Measurements from ENCODE around the gene HOXA11.

Gene HOXA11

GRCh38 chr7:27131390-27131819 is 53.6 kb downstream of the HOXA11 start:
- no peak for DNase-seq

All from suppressor macrophage treated with lipopolysaccharide for 1 hour (primary cell).